RCC 7860 (cell line): Measurements from ENCODE around the gene PPARA.

ENCODE experiments used
- DNase-seq: peaks from one replicate; pipeline ENCODE4 v3.0.0-alpha.2; 2015; ENCODE audit warnings: low spot score
- FAIRE-seq: peaks from 2 replicates; lab custom pipeline; 2012; peaks lifted over from hg19 to GRCh38; lab: Jason Lieb, UNC

The PPARA gene

DNA sequence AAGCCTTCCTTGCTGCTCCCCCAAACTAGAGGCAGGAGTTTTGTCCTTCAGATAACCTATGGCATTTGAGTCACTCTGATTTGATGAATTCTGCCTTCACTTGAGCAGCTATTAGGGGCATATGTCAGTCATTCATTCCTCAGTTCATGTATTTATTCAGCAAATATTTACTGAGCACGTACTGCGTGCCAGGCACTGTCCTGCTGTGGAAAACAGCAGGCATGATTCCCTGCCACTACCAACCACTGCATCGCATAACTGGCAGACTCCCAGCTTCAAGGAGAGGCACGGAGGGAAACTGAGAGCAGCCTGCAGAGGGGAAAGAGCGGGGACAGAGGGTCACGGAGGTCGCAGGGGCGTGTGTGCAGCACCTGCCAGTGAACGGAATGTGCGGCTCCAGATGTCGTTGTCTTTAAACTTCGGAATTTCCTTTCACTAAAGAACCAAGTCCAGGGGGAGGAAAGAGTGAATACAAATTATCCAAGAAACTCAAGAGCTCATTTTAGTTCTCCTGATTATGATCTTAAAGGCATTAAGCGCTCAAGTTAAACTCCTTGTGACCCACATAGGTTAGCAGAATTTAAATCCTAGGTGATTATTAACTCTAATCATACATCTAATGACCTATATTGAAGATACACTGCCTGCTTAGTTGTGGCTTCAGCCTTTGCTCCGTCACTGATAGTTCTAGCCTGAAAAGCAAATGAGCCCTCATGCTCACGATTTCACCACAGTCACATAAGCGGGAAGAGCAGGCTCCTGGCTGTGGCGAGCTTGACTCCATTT lies 12.6 kb downstream of the PPARA start:
- DNase-seq (no peak), FAIRE-seq (no peak)

DNA sequence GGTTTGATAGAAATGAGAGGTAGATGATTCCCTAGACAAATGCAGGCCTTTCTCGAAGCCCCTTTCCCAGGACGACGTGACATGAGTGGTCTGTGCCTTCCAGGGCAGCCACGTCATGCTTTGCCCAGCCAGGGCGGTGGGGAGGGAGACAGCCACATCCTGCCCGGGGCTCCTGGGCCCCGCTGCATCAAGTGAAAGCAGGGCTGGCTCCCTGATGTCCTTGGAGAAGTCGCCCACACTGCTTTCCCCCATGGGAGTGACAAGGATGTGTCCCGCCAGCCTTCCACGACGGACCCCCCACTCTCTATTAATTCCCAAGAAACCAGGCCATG lies 13.2 kb downstream of the PPARA start:
- no peak for FAIRE-seq

DNA sequence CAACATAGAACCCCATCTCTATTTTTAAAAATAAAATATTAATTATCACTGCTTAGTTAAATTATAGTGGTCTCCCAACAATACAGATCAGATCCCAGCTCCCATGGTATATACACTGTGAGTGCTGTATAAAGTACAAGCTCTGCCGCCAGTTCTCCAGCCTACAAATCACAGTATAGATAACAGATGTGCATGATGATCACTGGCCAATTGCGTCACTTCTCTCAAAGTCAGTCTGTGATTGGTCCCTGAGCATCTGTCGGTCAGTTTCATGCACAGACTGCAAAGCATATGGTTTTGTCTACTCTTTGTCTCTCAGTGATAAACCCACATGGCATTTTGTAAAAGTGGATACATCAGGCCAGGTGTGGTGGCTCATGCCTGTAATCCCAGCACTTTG lies 15.7 kb downstream of the PPARA start:
- FAIRE-seq (no peak), DNase-seq (no peak)

More for the DNA sequence above, 13.2 kb downstream of the PPARA start:
- DNase-seq, result no peak

DNA sequence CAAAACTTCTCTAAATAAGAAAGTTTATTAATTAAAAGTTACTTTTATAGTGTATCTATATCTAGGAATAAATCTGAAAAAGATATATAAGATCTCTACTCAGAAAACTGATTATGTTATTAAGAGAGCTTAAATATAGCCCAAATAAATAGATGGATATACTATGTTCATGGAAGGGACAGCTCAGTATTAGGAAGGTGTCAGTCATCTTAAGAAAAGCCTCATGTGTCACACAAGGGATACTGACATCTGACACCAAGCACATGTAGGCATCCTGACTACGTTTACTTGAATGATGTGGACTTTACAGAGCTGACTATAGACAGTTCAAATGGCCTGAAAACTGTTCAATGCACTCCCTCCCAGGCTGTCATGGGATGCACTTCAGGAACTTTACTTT lies 19.3 kb downstream of the PPARA start:
- DNase-seq, result no peak
- FAIRE-seq, result no peak

DNA sequence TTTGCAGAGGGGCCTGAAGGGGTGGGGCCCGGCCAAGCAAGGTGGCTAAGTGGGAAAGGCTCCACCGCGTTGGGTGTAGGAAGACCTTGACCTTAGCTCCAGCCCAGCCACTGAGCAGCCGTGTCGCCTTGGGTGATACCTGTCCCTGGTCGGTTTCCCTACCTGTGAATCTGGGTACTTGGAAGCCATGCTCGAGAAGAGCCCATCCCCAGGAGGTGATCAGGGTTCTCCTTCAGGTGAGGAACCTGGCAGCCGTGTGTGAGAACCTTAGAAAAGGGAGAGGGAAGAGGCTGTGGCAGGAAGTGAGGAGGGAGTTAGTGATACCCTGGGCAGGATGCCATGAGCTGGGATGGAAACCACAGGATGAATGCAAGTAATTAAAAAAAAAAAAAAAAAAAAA lies 21.6 kb downstream of the PPARA start:
- FAIRE-seq (peak; percentile 40), DNase-seq (peak; percentile 49)

DNA sequence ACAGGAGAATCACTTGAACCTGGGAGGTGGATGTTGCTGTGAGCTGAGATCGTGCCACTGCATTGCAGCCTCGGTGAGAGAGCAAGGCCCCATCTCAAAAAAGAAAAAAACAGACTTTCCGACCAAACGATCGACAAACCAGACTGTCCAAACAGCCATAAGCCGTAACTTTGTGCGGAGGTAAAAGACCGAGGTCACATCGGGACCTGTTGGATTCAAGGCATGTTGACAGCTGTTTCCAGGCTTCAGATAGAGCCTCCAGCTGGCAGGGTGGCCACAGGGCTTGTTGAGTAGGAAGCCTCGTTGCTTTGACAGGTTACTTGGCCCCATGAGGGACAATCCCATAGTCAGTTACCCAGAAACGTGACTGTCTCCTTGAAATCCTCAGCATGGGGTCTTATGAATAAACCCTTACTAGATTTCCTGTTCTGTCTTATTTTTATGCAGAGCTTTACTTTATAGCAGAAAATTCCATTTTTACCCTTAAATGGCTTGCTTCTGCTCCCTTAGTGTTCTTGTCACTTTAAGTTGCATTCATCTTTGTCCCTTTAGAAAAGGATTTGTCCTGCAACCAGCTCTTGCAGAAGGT lies 22.3 kb downstream of the PPARA start:
- FAIRE-seq (no peak), DNase-seq (no peak)

DNA sequence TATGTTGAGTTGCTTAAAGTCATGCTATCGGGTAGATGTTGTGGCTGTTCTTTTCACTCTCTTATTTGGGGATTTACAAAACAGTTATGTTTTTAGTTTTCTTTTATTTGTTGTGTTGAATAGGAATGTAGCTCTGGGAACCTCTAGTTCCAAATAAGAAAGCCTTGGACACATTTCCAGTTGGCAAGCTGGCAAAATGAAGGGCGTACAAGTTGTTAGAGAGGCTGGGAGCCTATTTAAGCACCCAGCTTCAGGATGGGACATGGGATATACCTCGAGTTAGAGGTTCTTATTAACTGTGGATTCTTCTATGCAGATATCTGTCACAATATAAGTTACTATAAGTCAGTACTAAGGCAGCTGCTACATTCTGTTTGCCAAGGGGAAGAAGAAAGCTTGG lies 22.8 kb downstream of the PPARA start:
- FAIRE-seq (no peak), DNase-seq (no peak)

DNA sequence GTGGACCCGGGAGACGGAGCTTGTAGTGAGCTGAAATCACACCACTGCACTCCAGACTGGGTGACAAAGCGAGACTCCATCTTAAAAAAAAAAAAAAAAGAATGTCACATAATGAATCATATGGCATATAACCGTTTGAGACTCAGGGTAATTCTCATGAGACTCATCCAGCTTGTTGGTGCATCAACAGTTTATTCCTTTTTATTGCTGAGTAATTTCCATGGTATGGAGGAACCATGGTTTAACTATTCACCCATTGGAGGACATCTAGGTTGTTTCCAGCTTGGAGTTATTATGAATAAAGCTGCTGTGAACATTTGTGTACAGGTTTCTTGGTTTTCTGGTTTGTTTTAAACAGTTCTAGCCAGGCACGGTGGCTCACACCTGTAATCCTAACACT lies 25.3 kb downstream of the PPARA start:
- no peak for FAIRE-seq
- peak; percentile 49 for DNase-seq

DNA sequence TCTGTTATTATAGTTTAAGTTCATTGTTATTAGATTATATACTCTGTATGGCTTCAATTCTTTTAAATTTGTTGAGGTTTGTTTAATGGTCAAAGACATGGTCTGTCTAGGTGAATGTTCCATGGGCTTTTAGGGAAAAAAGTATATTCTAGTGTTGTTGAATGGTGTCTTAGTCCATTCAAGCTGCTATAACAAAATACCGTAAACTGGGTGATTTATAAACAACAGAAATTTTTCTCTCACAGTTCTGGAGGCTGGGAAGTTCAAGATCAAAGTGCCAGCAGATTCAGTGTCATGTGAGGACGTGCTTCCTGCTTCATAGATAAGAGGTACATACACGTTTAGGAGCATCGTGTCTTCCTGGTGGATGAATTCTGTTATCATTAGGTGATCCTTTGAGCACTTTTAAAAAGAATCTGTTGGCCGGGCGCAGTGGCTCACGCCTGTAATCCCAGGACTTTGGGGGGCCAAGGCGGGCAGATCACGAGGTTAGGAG lies 26.2 kb downstream of the PPARA start:
- DNase-seq (no peak), FAIRE-seq (no peak)

DNA sequence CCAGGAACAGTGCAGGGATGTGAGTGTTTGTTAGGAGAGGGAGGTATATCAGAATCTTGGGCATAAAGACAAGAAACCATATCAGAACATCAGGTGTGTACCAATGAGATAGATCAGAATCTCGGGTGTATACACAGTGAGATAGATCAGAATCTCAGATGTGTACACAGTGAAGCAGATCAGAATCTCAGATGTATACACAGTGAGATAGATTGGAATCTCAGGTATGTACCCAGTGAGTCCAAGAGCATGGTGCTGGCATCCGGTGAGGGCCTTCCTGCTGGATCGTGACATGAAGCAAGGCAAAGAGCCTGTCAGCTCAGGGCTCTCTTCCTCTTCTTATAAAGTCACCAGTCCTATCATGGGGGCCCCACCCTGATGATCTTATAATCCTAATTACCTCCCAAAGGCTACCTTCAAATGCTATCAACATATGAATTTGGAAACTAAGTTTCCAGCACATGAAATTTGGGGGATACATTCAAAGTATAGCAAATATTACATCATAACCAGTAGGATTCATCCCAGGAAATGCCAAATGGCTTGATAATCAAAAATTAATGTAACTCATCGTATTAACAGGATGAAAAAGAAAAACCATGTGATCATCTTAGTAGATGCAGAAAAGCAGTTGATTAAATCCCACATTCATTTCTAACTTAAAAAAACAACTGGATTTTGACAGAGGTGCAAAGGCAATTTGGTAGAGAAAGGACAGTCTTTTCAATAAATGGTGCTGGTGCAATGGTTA lies 28.6 kb downstream of the PPARA start:
- no peak for DNase-seq
- no peak for FAIRE-seq

DNA sequence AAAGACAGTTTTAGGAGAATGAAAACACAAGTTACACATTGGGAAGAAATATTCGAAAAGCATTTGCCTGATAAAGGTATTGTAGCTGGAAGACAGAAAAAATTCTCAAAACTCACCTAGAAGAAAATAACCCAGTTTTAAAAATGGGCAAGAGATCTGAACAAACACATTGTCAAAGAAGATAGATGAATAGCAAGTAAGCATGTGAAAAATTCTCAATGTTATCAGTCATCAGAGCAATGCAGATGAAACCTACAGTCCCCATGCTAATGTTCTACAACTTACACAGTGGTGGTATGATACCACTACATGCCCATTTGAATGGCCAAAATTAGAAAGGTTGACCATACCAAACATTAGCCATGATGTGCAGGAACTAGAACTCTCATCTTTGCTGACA lies 29.4 kb downstream of the PPARA start:
- DNase-seq (no peak), FAIRE-seq (no peak)

DNA sequence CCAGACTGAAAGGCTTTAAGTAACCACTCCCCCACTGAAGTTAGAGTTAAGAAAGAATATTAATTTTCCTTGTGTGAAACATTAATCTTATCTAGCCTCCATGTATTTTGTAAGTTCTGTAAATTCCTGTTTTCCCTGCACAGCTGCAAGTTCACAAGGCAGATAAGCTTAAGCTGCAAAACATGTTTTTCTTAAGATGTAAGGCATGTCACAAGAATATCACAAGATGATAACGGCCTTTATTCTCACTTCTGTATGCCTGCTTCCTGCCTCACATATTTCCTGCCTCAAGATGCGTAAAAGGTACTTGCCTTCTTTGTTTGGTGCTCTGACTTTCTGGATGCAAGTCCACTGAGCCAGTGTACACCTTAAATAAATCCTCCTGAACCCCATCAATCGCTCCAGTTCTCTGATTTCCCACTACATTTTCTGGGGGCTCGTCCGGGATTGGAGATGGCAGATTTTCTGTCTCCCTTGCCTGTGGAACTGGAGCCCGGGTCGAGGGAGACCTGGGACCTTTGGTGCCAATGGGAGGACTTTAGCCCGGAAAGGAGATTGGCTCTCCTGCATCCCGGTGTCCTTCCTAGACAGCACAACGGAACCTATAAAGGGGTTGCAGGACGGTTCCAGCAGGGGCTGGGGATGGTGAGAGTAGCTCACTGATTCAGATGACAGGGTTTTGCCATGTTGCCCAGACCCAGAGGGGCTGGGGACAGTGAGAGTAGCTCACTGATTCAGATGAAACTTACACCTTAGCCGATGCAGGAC lies 30.2 kb downstream of the PPARA start:
- FAIRE-seq, result no peak
- DNase-seq, result no peak

DNA sequence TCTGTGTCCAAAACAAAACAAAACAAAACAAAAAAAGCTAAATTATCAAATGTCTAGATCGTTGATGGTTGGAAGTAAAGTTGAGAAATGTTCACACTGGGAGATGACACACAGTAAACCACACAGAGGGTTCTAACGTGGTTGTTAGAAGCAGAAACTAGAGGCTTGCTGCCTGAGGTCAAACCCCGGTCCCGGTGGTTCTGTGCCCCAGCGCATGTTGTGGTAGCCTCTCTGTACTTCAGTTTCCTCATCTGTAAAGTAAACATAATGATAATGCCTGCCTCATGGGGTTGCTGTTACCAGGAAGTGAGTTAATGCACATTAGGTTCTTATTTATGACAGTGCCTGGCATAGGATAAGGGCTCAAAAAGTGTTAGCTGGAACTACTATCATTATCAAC lies 33.4 kb downstream of the PPARA start:
- FAIRE-seq, result no peak

DNA sequence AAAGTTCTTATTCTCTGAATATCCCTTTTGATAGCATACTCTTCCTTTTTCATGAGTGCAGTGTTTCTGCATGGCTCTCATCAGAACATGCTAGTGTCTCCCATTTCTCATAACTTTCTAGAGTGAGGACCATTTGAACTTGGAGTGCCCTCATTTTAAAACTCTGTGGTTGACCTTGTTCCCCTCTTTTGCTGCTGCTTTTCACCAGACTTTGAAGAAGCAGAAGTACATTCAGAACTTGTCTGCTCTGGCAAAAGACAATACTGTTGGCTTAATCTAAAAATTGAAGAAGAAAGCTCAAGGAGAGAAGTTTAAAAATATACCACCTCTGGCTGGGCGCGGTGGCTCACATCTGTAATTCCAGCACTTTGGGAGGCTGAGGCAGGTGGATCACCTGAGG lies 35.0 kb downstream of the PPARA start:
- no peak for DNase-seq
- FAIRE-seq, result no peak

More for the DNA sequence above, 33.4 kb downstream of the PPARA start:
- no peak for DNase-seq

DNA sequence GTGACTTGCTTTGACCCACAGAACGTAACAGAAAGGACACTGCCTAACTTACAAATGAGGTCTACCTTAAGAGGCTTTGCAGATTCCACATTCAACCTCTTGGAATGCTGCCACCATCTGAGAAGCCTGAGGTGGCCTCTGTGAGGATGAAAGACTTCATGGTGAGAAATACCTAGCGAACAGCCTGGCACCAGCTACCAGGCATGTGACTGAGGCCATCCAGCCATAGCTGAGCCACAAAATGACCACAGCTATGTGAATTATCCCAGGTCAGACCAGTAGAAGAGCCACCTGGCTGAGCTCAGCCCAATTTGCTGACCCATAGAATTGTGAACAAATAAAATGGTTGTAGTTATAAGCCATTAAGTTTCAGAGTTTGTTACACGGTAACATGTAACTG lies 37.5 kb downstream of the PPARA start:
- peak; percentile 90 for FAIRE-seq
- peak; percentile 73 for DNase-seq

DNA sequence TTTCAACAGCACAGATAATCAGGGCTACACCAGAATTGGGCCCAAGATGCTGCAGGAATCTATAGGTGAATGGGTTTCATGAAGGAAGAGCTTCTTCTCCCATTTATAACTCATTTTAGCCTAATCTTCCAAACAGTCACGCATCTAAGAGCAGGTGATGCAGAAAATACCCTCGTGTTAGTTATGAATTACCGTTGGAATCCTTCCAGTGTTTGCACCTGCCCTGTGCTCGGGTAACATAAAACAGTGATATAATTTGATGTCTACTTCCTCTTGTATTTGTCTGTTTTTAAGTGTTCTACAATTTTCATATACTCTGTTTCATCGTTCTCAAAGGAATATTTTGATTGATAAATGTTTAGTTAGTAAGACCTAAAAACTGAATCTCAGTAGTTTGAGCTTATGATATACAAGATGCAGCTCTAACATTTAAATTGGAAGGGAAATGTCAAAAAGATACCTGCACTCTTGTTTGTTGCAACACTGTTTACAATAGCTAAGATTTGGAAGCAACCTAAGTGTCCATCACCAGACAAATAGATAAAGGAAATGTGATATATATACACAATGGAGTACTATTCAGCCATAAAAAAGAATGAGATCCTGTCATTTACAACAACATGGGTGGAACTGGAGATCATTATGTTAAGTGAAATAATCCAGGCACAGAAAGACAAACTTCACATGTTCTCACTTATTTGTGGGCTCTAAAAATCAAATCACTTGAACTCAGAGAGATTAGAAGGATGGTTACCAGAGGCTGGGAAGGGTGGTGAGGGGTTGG lies 42.1 kb downstream of the PPARA start:
- no peak for FAIRE-seq
- no peak for DNase-seq

DNA sequence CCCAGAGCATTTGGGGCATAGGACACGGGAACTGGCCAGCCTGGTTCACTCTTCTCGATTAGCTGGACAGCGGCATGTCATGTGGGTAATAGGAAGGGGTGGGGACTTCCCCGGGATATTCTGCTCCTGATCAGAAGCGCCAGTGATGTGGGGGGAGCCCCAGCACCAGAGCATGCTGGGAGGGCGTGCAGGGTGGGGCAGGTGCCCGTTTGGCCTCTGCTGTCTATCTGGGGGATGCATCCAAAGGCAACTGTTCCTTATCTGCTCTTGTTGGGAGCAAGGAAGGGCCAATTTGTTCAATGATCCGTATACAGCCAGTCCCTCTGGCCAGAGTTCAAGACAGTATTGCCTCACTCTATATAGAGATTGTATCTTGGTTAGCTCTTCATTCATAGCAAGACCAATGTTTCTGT lies 43.6 kb downstream of the PPARA start:
- DNase-seq, result no peak
- no peak for FAIRE-seq

DNA sequence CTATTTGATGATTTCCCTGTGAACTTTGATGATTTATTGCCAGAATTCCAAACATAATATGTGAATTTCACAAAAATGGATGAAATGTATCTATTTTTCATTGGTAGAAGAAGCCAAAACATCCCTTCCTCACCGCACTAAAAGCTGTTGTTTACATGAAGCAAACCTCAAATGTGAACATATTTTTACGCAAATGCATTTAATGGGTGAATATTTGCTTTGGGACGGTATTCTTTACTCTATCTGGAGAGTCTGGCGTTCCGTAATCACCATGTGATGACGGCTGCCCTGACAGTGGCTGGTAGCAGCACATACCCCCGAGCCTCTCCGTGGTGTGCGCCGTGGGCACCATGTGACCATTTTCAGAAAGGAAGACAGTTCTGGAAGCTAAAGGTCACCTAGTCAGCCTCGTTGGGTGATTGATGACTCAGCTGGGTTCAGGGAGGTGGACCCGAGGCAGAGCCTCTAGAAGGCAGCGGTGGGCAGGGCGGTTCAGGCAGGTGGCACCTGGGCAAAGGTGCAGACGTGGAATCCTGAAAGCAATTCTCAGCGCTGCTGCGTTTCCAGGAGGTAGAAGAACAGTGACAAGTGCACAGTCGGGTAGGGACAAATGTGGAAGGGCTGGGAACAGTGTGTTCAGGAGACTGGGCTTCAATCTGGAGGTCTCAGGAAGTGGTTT lies 45.3 kb downstream of the PPARA start:
- no peak for FAIRE-seq
- no peak for DNase-seq

DNA sequence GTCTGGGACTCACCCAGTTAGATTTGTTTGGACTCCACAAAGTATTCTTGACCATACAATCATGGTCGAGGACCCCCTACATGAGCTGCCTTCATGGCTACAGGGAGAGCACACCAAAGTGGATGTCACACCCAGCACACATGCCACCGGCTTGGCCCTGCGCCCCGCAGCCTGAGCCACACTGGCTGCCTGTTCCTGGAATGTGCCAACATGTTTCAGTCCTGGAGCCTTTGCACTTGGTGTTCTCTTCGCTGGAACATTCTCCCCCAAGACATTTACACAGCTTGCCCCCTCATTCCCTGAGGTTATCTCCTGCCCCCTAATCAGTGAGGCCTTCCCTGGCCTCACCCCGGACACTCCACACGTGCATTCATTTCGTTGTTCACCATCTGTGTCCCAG lies 46.0 kb downstream of the PPARA start:
- DNase-seq, result no peak
- FAIRE-seq, result no peak

DNA sequence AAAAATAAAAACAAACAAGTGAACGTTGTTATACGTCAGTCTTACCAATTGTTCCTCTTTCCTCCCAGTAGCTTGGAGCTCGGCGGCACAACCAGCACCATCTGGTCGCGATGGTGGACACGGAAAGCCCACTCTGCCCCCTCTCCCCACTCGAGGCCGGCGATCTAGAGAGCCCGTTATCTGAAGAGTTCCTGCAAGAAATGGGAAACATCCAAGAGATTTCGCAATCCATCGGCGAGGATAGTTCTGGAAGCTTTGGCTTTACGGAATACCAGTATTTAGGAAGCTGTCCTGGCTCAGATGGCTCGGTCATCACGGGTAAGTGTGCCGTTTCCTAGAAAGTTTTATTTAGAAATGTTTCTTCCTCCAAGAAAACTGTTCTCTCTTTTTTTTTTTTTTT lies 47.9 kb downstream of the PPARA start:
- FAIRE-seq (no peak), DNase-seq (no peak)
